Activated T-helper 2 cell treated with anti-CD3 and anti-CD28 coated beads, Interferon-gamma antibody, Interleukin-2, Interleukin-4, amounts not matched to agents 10 μg/mL and 5 μg/mL and 100 μg/mL, durations not matched to agents 14 hours and 24 hours and 36 hours (primary cell): ENCODE data around the gene TIMM13. TPM values are rescaled to one million over a fixed set of nuclear protein-coding genes. Genes with fewer than 3 reads are reported as not detected.
"Not testable (repeated sequence)": the region's sequence is repeated elsewhere in the genome, so short reads cannot be mapped to it uniquely, and the experiment has no call there.

Experiments
- DNase-seq: peaks from one replicate; pipeline ENCODE4 v3.0.0; 2021; ENCODE audit warnings: low spot score
- H3K27ac Mint-ChIP-seq: one replicate; pipeline ENCODE4 v1.8.0; 2021; ENCODE audit warnings: mixed read lengths
- H3K27me3 Mint-ChIP-seq: one replicate; pipeline ENCODE4 v1.8.0; 2021; ENCODE audit warnings: low read depth, mixed read lengths
- H3K36me3 Mint-ChIP-seq: one replicate; pipeline ENCODE4 v1.8.0; 2021; ENCODE audit warnings: low read depth, mixed read lengths
- H3K4me1 Mint-ChIP-seq: one replicate; pipeline ENCODE4 v1.8.0; 2021; ENCODE audit warnings: low read depth, mixed read lengths
- H3K4me3 Mint-ChIP-seq: one replicate; pipeline ENCODE4 v1.8.0; 2021; ENCODE audit warnings: low read depth, mild to moderate bottlenecking, moderate library complexity, mixed read lengths
- H3K9me3 Mint-ChIP-seq: one replicate; pipeline ENCODE4 v1.8.0; 2021; ENCODE audit warnings: mixed read lengths
- intact Hi-C: fragments of 100-400 bp; cut with micrococcal nuclease; formaldehyde crosslinking; loops from one replicate; pipeline ENCODE4 v1.15.1; 2023
- total RNA-seq: library from RNA; stranded (reverse); gene quantifications from 2 replicates; pipeline ENCODE4 v1.2.3, GENCODE V29; 2022

TIMM13 gene
- total RNA-seq, 1 donor from 2014 or later, result 139 TPM

DNA sequence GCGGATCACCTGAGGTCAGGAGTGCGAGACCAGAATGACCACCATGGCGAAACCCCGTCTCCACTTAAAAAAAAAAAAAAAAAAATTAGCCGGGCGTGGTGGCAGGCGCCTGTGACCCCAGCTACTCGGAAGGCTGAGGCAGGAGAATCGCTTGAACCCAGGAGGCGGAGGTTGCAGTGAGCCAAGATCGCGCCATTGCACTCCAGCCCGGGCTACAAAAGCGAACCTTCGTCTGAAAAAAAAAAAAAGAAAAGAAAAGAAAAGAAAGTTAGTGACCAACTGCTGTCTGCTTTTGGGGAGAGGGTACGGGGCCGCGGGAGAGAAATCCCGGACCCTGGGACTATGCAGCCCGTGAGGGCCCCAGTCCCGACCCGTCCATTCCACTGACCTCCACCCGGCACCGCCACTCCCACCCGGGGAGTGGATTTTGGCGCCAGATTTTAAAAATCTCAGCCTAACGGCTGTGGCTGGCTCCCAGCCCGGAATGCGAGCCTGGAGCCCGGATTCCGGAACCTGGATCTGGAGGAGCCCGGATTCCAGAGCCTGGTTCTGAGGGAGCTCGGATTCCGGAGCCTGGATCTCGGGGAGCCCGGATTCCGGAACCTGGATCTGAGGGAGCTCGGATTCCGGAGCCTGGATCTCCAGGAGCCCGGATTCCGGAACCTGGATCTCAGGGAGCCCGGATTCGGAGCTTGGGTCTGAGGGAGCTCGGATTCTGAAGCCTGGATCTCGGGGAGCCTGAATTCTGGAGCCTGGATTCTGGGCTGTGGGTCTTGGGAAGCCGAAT, 35.4 kb upstream of the TIMM13 start:
- Mint-ChIP-seq H3K4me1 (peaks cover 6% of the 10 kb centered on the region), H3K36me3 (no peaks in the 10 kb centered on the region), H3K27me3 (no peaks in the 10 kb centered on the region), H3K4me3 (peak overlapping the region; percentile 96), H3K27ac (no peak overlapping the region), H3K9me3 (no peaks in the 10 kb centered on the region)
- intact Hi-C loops, result no loop called here
- no peak for DNase-seq

DNA sequence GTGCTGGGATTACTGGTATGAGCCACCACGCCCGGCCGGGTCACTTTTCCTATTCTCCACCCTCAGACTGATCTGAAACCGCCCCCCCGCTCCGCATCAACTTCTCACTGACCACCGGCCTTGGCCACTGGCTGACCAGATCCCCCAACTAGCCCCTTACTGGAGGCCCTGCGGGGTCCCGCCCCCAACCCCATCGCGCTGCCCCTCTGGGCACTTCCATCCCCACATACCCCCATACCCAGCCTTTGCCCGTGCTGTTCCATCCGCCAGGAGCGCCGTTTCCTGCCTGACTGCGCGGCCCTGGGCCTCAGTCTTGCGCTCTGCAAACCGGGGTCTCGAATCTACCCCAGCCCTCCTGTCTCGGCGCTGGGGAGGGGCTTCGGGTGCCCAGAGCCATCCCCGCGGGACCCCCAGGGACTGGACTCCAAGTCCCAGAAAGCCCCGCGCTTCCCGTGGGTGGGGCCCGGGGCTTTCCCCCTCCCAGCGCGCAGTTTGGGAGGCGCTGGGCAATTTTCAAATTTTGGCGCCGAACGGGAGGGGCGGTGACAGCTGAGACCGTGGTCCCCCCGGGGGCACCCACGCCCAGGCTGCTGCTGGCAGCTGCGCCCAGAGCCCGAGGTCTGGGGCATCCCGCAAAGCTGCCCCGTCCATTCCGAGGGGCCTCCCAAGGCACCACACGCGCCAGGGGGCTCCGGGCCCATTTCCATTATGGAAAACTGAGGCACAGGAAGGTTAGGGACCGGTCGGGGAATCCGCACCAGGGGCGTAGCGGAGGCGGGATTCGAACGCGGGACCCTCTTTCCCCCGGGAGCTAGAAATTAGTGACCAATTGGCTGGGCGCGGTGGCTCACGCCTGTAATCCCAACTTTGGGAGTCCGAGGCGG, 34.6 kb upstream of the TIMM13 start:
- peak overlapping the region; percentile 89 for H3K27ac Mint-ChIP-seq
- intact Hi-C loops, result no loop called here

DNA sequence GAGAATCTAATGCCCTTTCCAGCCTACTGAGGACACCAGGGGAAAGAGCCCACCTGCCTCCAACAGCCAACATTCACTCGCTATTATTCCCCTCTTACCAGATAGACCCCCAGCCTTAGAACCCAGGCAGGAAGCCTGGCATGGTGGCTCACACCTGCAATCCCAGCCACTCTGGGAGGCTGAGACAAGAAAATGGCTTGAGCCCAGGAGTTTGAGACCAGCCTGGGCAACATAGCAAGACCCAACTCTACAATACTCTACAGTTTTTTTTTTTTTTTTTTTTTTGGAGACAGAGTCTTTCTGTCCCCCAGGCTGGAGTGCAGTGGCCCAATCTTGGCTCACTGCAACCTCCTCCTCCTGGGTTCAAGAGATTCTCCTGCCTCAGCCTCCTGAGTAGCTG, 32.9 kb upstream of the TIMM13 start:
- no peaks in the 10 kb centered on the region for H3K9me3 Mint-ChIP-seq
- peaks cover 6% of the 10 kb centered on the region for H3K36me3 Mint-ChIP-seq

More for the DNA sequence above, 34.6 kb upstream of the TIMM13 start:
- no peaks in the 10 kb centered on the region for H3K27me3 Mint-ChIP-seq
- H3K4me3 Mint-ChIP-seq, result peak overlapping the region; percentile 96
- no peaks in the 10 kb centered on the region for H3K9me3 Mint-ChIP-seq
- peak; percentile 66 for DNase-seq
- peaks cover 5% of the 10 kb centered on the region for H3K36me3 Mint-ChIP-seq
- peaks cover 11% of the 10 kb centered on the region for H3K4me1 Mint-ChIP-seq

GRCh38 chr19:2458776-2459175, 31.4 kb upstream of the TIMM13 start:
- intact Hi-C loops, H3K27ac Mint-ChIP-seq, H3K9me3 Mint-ChIP-seq, H3K27me3 Mint-ChIP-seq, DNase-seq, H3K4me3 Mint-ChIP-seq, H3K36me3 Mint-ChIP-seq: not testable (repeated sequence)
- H3K4me1 Mint-ChIP-seq, result peaks cover 23% of the 10 kb centered on the region

More for the DNA sequence above, 32.9 kb upstream of the TIMM13 start:
- Mint-ChIP-seq H3K4me3 (peak overlapping the region; percentile 42), H3K27me3 (no peaks in the 10 kb centered on the region), H3K27ac (no peak overlapping the region), H3K4me1 (peaks cover 13% of the 10 kb centered on the region)
- intact Hi-C loops, result no loop called here
- DNase-seq, result no peak

- no peak for DNase-seq
- no peak overlapping the region for H3K27ac Mint-ChIP-seq
- H3K27me3 Mint-ChIP-seq, result no peaks in the 10 kb centered on the region
- H3K36me3 Mint-ChIP-seq, result peaks cover 6% of the 10 kb centered on the region
- H3K9me3 Mint-ChIP-seq, result no peaks in the 10 kb centered on the region
- no peak overlapping the region for H3K4me3 Mint-ChIP-seq
- H3K4me1 Mint-ChIP-seq, result peaks cover 23% of the 10 kb centered on the region
- intact Hi-C loops, result no loop called here
Measured at GRCh38 chr19:2458054-2458453, 30.7 kb upstream of the TIMM13 start.

- intact Hi-C loops, result loop anchor here (1.0 kb wide), 1 partner anchor 30 kb away; the partner anchor contains the start of gene TIMM13
- Mint-ChIP-seq H3K36me3 (peaks cover 6% of the 10 kb centered on the region), H3K4me3 (peak overlapping the region; percentile 83), H3K27ac (peak overlapping the region; percentile 90), H3K4me1 (peaks cover 23% of the 10 kb centered on the region), H3K9me3 (no peaks in the 10 kb centered on the region), H3K27me3 (no peaks in the 10 kb centered on the region)
- no peak for DNase-seq
Measured at GRCh38 chr19:2457394-2458037, 30.1 kb upstream of the TIMM13 start.

- peaks cover 18% of the 10 kb centered on the region for H3K4me1 Mint-ChIP-seq
- intact Hi-C loops, result no loop called here
- peak overlapping the region; percentile 83 for H3K4me3 Mint-ChIP-seq
- H3K27me3 Mint-ChIP-seq, result no peaks in the 10 kb centered on the region
- H3K27ac Mint-ChIP-seq, result peak overlapping the region; percentile 81
- H3K36me3 Mint-ChIP-seq, result peaks cover 18% of the 10 kb centered on the region
- no peaks in the 10 kb centered on the region for H3K9me3 Mint-ChIP-seq
- DNase-seq, result peak; percentile 17
Measured at GRCh38 chr19:2455851-2456570, 28.6 kb upstream of the TIMM13 start.

GRCh38 chr19:2454962-2455850, 27.8 kb upstream of the TIMM13 start:
- Mint-ChIP-seq H3K36me3 (peaks cover 21% of the 10 kb centered on the region), H3K27ac (peak overlapping the region; percentile 79), H3K4me1 (peaks cover 17% of the 10 kb centered on the region), H3K9me3 (no peaks in the 10 kb centered on the region), H3K27me3 (no peaks in the 10 kb centered on the region), H3K4me3 (peak overlapping the region; percentile 83)
- no peak for DNase-seq
- intact Hi-C loops, result no loop called here

- intact Hi-C loops, result no loop called here
- Mint-ChIP-seq H3K27ac (peak overlapping the region; percentile 79), H3K9me3 (no peaks in the 10 kb centered on the region), H3K4me1 (peaks cover 17% of the 10 kb centered on the region), H3K36me3 (peaks cover 24% of the 10 kb centered on the region), H3K4me3 (peak overlapping the region; percentile 83), H3K27me3 (no peaks in the 10 kb centered on the region)
- no peak for DNase-seq
Measured at GRCh38 chr19:2454199-2454961, 27.0 kb upstream of the TIMM13 start.

DNA sequence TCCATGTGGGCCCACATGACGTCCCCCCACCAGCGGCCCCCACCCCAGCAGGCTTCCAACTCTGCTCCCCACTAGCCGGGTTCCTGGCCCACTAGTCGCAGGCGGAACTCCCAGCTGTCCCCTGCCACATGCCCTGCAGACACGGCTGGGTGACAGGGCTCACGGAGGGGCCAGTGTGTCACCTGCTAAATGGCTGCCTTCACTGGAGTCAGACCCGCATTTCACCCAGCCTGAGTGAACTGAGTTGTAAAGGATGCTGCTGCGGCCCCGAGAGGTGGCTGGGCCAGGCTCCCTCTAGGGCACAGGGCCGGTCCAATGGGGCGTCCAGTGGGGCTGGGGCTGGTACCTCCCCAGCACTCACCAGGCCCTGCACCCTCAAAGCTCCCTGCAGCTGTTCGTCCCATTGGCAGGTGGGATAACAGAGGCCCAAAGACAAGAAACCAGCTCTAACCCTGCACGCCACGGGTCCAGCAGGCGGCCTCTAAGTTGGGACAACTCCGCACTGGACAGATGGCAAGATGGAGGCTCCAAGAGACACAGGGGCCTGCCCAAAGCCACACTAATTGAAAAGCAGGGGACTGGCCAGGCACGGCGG, 26.1 kb upstream of the TIMM13 start:
- Mint-ChIP-seq H3K27me3 (no peaks in the 10 kb centered on the region), H3K4me1 (peaks cover 17% of the 10 kb centered on the region), H3K27ac (no peak overlapping the region), H3K9me3 (no peaks in the 10 kb centered on the region), H3K36me3 (peaks cover 24% of the 10 kb centered on the region), H3K4me3 (peak overlapping the region; percentile 30)
- intact Hi-C loops, result no loop called here
- DNase-seq, result no peak

DNA sequence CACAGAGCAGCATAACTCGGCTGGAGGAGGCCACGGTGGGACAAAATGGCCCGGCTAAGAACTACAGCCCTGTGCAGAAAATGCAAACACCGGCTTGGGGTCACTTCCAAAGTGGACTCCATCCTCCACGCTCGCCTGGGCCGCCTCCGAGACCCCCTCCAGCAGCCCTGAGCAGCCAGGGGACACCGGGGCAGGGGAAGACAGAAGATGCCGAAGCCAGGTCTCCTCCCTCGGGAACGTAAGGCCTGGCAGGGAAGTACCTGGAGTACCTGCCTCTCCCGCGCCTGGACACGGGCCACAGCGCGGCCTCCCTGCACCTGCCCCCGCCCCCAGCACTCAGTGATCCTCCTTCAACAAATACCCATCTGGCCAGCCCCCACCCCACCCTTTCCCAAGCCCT, 24.4 kb upstream of the TIMM13 start:
- Mint-ChIP-seq H3K27me3 (no peaks in the 10 kb centered on the region), H3K36me3 (peaks cover 22% of the 10 kb centered on the region), H3K27ac (no peak overlapping the region), H3K9me3 (no peaks in the 10 kb centered on the region), H3K4me1 (peaks cover 15% of the 10 kb centered on the region), H3K4me3 (no peak overlapping the region)
- intact Hi-C loops, result no loop called here
- no peak for DNase-seq
